ENCODE measurements around the gene AP1G1.
"Not testable (repeated sequence)": the region's sequence is repeated elsewhere in the genome, so short reads cannot be mapped to it uniquely, and the experiment has no call there.

AP1G1 gene

DNA sequence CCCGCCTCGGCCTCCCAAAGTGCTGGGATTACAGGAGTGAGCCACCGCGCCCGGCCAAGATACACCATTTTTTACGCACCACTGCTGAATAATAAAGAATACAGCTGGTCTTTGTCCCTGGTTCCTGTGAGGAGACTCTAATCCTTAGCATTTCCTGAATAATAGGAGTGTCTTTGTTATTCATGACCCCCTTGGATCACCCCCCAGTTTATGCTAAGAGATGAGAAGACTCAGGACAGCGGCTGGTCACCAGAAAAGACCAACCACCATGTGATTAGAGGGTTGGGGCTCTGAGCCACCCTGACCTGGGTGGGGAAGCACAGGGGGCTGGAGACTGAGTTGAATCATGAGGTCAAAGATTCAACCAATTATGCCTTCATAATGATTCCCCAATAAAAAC lies 101.4 kb downstream of the AP1G1 start:
- Mint-ChIP-seq H3K9me3 (no peaks in the 10 kb centered on the region), H3K27ac (no peak overlapping the region), H3K27me3 (no peaks in the 10 kb centered on the region), H3K4me1 (no peaks in the 10 kb centered on the region), H3K4me3 (no peak overlapping the region), H3K36me3 (peaks cover 2% of the 10 kb centered on the region)

DNA sequence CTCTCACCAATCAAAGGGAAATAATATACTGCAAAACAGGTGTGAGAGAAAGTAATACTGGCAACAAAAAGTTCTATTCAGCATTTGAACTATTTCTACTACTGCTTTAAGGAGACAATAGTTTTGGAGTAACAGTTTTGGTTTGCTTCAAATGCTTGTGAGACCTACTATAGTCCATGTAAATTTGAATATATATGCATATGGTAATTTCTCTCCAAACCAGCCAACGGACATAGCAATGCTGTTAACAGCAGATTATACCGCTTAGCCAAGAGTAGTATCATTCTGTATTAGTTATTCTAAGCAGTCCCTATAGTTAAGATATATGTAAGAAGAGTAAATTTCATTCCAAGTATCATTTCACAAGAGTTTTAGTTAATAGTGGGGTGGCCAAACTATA lies 102.6 kb downstream of the AP1G1 start:
- no peak overlapping the region for H3K27ac Mint-ChIP-seq
- H3K4me1 Mint-ChIP-seq = no peaks in the 10 kb centered on the region
- no peak overlapping the region for H3K4me3 Mint-ChIP-seq
- H3K9me3 Mint-ChIP-seq = no peaks in the 10 kb centered on the region
- no peaks in the 10 kb centered on the region for H3K27me3 Mint-ChIP-seq
- peaks cover 4% of the 10 kb centered on the region for H3K36me3 Mint-ChIP-seq

DNA sequence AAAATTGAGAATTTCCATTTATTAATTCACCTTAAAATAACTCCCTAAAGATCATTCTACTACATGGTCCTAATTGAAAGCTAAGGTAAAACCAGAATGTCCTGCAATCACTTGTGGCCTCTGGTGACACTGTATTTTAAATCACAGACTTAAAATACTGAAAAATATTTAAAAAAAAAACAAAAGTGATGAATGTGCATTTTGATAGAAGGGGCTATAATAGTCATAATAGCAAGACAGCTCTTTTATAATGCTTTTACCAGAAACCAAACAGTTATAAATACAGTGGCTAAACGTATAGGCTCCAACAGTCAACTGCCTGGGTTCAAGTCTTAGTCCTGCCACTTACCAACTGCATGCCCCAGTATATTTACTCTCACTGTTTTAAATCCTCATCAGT lies 105.3 kb downstream of the AP1G1 start:
- Mint-ChIP-seq H3K4me1 (no peaks in the 10 kb centered on the region), H3K27ac (no peak overlapping the region), H3K27me3 (no peaks in the 10 kb centered on the region), H3K4me3 (no peak overlapping the region), H3K9me3 (no peaks in the 10 kb centered on the region), H3K36me3 (peaks cover 4% of the 10 kb centered on the region)

DNA sequence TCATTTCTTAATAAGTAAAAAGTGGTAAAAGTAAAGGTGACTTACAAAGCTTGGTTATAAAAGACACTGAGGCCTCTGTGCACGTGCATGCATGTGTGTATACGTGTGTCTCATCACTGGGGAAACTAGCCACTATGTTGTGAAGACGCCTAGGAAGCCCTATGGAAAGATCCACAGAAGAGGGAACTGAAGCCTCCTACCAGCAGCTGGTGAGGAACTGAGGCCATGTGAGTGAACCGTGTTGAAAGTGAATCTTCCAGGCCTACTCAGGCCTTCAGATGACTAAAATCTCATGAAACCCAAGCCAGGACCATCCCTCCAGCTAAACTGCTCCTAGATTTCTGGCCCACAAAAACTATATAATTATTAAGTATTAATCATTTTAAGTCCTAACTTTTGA lies 107.8 kb downstream of the AP1G1 start:
- Mint-ChIP-seq H3K4me1 (peaks cover 5% of the 10 kb centered on the region), H3K9me3 (no peaks in the 10 kb centered on the region), H3K4me3 (no peak overlapping the region), H3K36me3 (peaks cover 6% of the 10 kb centered on the region), H3K27me3 (no peaks in the 10 kb centered on the region), H3K27ac (no peak overlapping the region)

DNA sequence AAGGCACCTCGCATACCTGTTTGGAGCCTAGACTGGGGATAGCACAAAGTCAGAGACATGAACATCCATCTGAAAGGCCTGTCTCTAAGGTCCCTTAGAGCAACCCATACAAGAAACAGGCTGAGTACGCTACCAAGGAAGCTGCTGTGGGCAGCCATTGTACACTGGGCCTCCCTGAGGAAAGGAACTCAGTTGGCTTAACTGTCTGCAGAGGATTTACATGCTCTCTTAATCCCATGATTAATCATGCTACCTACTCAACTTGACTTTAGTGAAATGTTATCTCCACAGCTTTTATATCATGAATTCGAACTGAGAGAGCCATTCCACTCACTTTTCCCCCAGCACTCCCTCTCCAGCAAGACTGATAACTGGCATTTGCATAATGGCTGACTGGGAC lies 110.1 kb downstream of the AP1G1 start:
- H3K9me3 Mint-ChIP-seq = no peaks in the 10 kb centered on the region
- peaks cover 6% of the 10 kb centered on the region for H3K36me3 Mint-ChIP-seq
- H3K27ac Mint-ChIP-seq = no peak overlapping the region
- H3K4me3 Mint-ChIP-seq = no peak overlapping the region
- peaks cover 5% of the 10 kb centered on the region for H3K4me1 Mint-ChIP-seq
- H3K27me3 Mint-ChIP-seq = no peaks in the 10 kb centered on the region

DNA sequence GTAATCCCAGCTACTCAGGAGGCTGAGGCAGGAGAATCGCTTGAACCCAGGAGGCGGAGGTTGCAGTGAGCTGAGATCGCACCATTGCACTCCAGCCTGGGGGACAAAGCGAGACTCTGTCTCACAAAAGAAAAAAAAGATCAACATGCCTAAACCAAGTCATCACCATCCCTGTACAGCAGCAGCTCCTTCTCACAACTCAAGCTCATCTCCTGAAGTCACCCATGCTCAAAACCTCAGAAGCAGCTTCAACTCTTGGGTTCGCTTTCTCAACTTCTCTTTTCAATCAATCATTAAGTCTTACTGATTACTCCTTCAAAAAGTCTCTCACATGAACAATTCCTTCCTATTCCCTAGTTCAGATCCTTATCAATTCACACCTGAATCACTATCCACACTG lies 115.5 kb downstream of the AP1G1 start:
- H3K27ac Mint-ChIP-seq = no peak overlapping the region
- no peak overlapping the region for H3K4me3 Mint-ChIP-seq
- H3K9me3 Mint-ChIP-seq = no peaks in the 10 kb centered on the region

DNA sequence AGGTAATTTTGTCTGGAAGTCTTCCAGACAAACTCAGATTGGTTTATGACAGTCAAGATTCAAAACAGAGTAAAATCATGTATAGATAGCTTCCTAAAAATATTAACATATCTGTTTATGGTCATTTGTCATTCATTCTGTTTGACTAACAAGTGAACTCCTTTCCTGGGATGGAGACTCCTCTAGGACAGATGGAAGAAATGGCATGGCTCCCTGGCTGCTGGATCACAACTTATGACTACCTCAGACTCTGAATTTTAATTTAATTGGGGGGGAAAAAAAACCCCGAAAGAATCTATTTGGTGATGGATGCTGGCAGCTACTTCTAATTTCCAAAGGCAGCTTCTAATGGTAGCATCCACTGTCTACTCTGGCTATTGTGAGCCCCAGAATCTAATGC lies 118.7 kb downstream of the AP1G1 start:
- Mint-ChIP-seq H3K9me3 (no peaks in the 10 kb centered on the region), H3K4me1 (no peaks in the 10 kb centered on the region), H3K36me3 (peaks cover 13% of the 10 kb centered on the region), H3K4me3 (no peak overlapping the region), H3K27me3 (no peaks in the 10 kb centered on the region), H3K27ac (no peak overlapping the region)

More for the DNA sequence above, 115.5 kb downstream of the AP1G1 start:
- peaks cover 5% of the 10 kb centered on the region for H3K36me3 Mint-ChIP-seq
- H3K4me1 Mint-ChIP-seq = peaks cover 5% of the 10 kb centered on the region
- H3K27me3 Mint-ChIP-seq = no peaks in the 10 kb centered on the region

DNA sequence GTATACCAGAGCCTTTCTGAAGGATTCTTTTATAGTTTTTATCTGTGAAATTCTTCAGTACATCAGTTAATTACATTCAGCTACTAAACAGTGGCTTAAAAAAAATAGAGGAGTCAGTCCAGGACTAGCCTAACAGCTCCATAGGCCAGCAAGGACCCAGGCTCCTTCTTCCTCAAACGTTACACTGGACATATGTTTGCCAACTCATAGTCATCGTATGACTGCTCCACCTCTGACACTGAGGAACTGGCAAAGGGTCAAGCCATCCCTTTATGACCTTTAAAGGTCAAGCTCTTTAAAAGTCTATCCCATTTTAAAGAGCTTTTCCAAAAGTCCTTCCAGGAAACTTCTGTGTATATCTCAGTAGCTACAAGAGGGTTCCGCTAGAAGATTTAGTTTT lies 120.8 kb downstream of the AP1G1 start:
- Mint-ChIP-seq H3K9me3 (no peaks in the 10 kb centered on the region), H3K4me1 (no peaks in the 10 kb centered on the region), H3K4me3 (no peak overlapping the region), H3K27ac (no peak overlapping the region), H3K27me3 (no peaks in the 10 kb centered on the region), H3K36me3 (peaks cover 23% of the 10 kb centered on the region)

DNA sequence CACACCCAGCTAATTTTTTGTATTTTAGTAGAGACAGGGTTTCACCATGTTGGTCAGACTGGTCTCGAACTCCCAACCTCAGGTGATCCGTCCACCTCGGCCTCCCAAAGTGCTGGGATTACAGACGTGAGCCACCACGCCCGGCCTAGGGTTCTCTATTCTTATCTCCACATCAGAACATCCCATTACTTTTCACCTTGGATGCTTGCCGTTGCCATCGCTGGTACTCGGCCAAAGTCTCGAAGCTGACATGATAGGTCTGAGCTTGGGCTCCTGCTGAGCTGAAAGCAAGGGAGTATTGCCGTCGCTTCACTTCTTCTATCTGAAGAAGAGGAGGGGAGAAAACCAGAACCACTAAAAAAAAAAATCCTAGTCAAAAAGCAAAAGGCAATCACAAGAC lies 124.4 kb downstream of the AP1G1 start:
- H3K4me1 Mint-ChIP-seq = not testable (repeated sequence)

DNA sequence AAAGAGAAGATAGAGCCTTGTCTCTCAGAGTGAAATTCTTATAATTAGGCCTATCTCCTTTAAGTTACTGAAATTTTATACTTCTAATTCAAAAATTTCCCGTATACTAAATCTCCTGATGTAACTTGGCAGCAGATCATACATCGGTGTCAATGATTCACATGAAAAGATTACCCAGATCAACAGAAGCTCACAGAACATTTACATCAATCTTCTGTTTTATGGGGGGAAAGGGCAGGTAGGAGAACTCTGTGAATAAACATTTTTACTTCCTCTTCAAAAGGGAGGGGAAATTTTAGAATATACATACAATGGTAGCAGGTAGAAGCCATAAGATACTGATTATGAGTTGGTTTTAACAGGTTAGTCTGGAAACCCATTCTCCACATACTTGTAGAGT lies 127.3 kb downstream of the AP1G1 start:
- Mint-ChIP-seq H3K27ac (no peak overlapping the region), H3K4me1 (no peaks in the 10 kb centered on the region), H3K27me3 (no peaks in the 10 kb centered on the region), H3K4me3 (no peak overlapping the region), H3K9me3 (no peaks in the 10 kb centered on the region), H3K36me3 (peaks cover 25% of the 10 kb centered on the region)

More for the DNA sequence above, 124.4 kb downstream of the AP1G1 start:
- not testable (repeated sequence) for H3K9me3 Mint-ChIP-seq, H3K4me3 Mint-ChIP-seq, H3K27me3 Mint-ChIP-seq, H3K27ac Mint-ChIP-seq
- peaks cover 36% of the 10 kb centered on the region for H3K36me3 Mint-ChIP-seq
